ENCODE data around the gene SCUBE1. TPM values are rescaled to one million over a fixed set of nuclear protein-coding genes. Genes with fewer than 3 reads are reported as not detected.

Gene SCUBE1
- total and polyA plus RNA-seq, 2 of the 8 experiments (the other 6 are each of a cell fraction or from before 2014, with no cell fraction given): 2.3 to 4.9 TPM

DNA sequence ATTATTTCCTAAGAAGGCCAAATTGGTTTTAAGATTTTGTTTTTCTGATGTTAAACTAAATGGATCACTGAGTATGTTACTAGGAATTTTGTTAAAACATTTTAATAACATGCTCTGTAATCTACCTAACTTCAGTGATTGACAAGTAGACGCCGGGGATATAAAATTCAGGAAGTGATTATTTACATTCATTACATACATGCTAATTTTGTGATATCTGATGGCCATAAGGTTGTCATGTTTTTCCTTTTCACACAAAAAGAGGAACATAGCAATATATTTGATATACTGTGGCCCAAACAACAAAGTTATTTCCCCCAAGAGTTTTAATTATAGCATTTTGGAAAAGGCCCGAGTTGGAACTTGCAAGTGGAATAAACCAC lies 12.1 kb downstream of the SCUBE1 start (continued):
- TF ChIP-seq, protein P1, sequence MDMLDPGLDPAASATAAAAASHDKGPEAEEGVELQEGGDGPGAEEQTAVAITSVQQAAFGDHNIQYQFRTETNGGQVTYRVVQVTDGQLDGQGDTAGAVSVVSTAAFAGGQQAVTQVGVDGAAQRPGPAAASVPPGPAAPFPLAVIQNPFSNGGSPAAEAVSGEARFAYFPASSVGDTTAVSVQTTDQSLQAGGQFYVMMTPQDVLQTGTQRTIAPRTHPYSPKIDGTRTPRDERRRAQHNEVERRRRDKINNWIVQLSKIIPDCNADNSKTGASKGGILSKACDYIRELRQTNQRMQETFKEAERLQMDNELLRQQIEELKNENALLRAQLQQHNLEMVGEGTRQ (IDR thresholded peaks at IDR 0.05; ENCODE audit: low read length): no peak
- no peak for TF ChIP-seq SRF (IDR thresholded peaks at IDR 0.05; ENCODE audit: low read depth, low read length)
- TF ChIP-seq, protein P2, sequence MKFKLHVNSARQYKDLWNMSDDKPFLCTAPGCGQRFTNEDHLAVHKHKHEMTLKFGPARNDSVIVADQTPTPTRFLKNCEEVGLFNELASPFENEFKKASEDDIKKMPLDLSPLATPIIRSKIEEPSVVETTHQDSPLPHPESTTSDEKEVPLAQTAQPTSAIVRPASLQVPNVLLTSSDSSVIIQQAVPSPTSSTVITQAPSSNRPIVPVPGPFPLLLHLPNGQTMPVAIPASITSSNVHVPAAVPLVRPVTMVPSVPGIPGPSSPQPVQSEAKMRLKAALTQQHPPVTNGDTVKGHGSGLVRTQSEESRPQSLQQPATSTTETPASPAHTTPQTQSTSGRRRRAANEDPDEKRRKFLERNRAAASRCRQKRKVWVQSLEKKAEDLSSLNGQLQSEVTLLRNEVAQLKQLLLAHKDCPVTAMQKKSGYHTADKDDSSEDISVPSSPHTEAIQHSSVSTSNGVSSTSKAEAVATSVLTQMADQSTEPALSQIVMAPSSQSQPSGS (IDR thresholded peaks at IDR 0.05; ENCODE audit: low read length): no peak
